OCI-LY1 (cell line): Measurements from ENCODE around the gene ALPK1.
"Not testable (repeated sequence)": the region's sequence is repeated elsewhere in the genome, so short reads cannot be mapped to it uniquely, and the experiment has no call there.

Source experiments
- H2AFZ ChIP-seq: fragments of 200-600 bp; sonication (generic), shearing (Covaris generic); 2 replicates; pipeline ENCODE4 v1.6.0; 2014; ENCODE audit warnings: antibody characterized with exemption, mild to moderate bottlenecking, low read length
- H3F3A ChIP-seq: fragments of 200-600 bp; sonication (generic), shearing (Covaris generic); 2 replicates; pipeline ENCODE4 v1.6.0; 2014; ENCODE audit warnings: mild to moderate bottlenecking, antibody characterized with exemption, low read length, moderate library complexity; ENCODE audit not compliant: insufficient read depth
- H3K27ac ChIP-seq: fragments of 200-600 bp; sonication (generic); 2 replicates; pipeline ENCODE4 v1.5.1; 2014; ENCODE audit warnings: low read length, mixed run types, mild to moderate bottlenecking, low read depth; ENCODE audit not compliant: poor library complexity, severe bottlenecking
- H3K27me3 ChIP-seq: fragments of 200-600 bp; sonication (generic); 2 replicates; pipeline ENCODE4 v1.6.0; 2014; ENCODE audit warnings: antibody characterized with exemption, mild to moderate bottlenecking, low read length, moderate library complexity; ENCODE audit not compliant: insufficient read depth
- H3K36me3 ChIP-seq: fragments of 200-600 bp; sonication (generic); 2 replicates; pipeline ENCODE4 v1.6.1; 2014; ENCODE audit warnings: mild to moderate bottlenecking, antibody characterized with exemption, low read length, moderate library complexity, mixed read lengths; ENCODE audit not compliant: insufficient read depth
- H3K4me1 ChIP-seq: fragments of 200-600 bp; sonication (generic); 2 replicates; pipeline ENCODE4 v1.5.1; 2014; ENCODE audit warnings: mild to moderate bottlenecking, low read length, moderate library complexity; ENCODE audit not compliant: insufficient read depth, severe bottlenecking
- H3K4me2 ChIP-seq: fragments of 200-600 bp; sonication (generic), shearing (Covaris generic); 2 replicates; pipeline ENCODE4 v1.6.1; 2014; ENCODE audit warnings: low read length
- H3K4me3 ChIP-seq: fragments of 200-600 bp; sonication (generic); 2 replicates; pipeline ENCODE4 v1.5.1; 2014; ENCODE audit warnings: low read length, low read depth, mild to moderate bottlenecking, mixed read lengths; ENCODE audit not compliant: poor library complexity, severe bottlenecking
- H3K79me2 ChIP-seq: fragments of 200-600 bp; shearing (Covaris generic); 2 replicates; pipeline ENCODE4 v1.6.1; 2016; ENCODE audit warnings: mixed run types, low read length, mixed read lengths; ENCODE audit not compliant: insufficient read depth
- H3K9ac ChIP-seq: fragments of 200-600 bp; sonication (generic), shearing (Covaris generic); 2 replicates; pipeline ENCODE4 v1.6.1; 2014; ENCODE audit warnings: mild to moderate bottlenecking, low read length, mixed read lengths
- H3K9me2 ChIP-seq: fragments of 200-600 bp; sonication (generic), shearing (Covaris generic); 2 replicates; pipeline ENCODE4 v1.6.1; 2014; ENCODE audit warnings: low read depth, mild to moderate bottlenecking, low read length, mixed read lengths
- H3K9me3 ChIP-seq: fragments of 200-600 bp; shearing (Covaris generic); 2 replicates; pipeline ENCODE4 v1.6.1; 2014; ENCODE audit warnings: low read length, mixed read lengths
- H4K20me1 ChIP-seq: fragments of 200-600 bp; sonication (generic), shearing (Covaris generic); 2 replicates; pipeline ENCODE4 v1.6.0; 2016; ENCODE audit warnings: mild to moderate bottlenecking, low read length; ENCODE audit not compliant: insufficient read depth
- EZH2 ChIP-seq: fragments of 200-600 bp; sonication (generic), shearing (Covaris generic); IDR thresholded peaks from 2 replicates; pipeline ENCODE4 v1.8.0; 2017; ENCODE audit warnings: borderline replicate concordance, mixed run types, mild to moderate bottlenecking, antibody characterized with exemption, low read length, moderate library complexity, mixed read lengths
- TF ChIP-seq, protein P1 (sequence below): fragments of 200-600 bp; sonication (generic), shearing (Covaris generic); IDR thresholded peaks from 2 replicates; pipeline ENCODE4 v1.5.1; 2017; ENCODE audit warnings: mild to moderate bottlenecking, antibody characterized with exemption, low read length, moderate library complexity, mixed read lengths

The ALPK1 gene

DNA sequence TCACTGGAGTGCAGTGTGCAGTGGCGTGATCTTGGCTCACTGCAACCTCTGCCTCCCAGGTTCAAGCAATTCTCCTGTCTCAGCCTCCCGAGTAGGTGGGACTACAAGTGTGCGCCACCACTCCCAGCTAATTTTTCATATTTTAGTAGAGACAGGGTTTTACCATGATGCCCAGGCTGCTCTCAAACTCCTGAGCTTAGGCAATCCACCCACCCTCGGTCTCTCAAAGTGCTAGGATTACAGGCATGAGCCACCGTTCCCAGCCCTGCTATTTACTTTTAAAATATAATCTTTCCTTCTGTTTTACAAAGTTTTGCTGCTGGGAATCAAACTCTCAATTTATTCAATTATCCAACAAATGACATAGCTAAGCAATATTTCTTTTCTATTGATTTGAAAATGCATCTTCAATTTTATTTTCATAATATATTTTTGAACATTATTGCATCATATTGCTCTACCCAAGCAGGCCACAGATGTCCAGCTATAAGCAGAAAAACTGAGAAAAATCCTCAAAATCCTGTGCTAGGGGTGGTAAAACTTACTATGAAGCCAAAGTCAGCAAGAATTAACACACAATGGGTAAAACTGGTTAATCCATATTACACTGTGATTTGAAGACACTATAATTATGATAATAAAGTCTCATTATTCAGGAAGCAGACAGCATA lies 16.6 kb upstream of the ALPK1 start:
- Histone ChIP-seq H3K9me3 (peaks cover 3% of the 10 kb centered on the region; the same call in 1 of the 2 replicates), H3K27me3 (no peaks in the 10 kb centered on the region), H3K9ac (no peak overlapping the region), H3K4me2 (peak overlapping the region; percentile 76), H3K4me1 (peaks cover 55% of the 10 kb centered on the region), H3K27ac (peak overlapping the region; percentile 76), H3K4me3 (peak overlapping the region; percentile 56), H2AFZ (no peak overlapping the region), H3K79me2 (peaks cover 96% of the 10 kb centered on the region), H3F3A (no peaks in the 10 kb centered on the region), H3K36me3 (peaks cover 73% of the 10 kb centered on the region), H4K20me1 (no peaks in the 10 kb centered on the region), H3K9me2 (no peaks in the 10 kb centered on the region)
- TF ChIP-seq, protein P1, sequence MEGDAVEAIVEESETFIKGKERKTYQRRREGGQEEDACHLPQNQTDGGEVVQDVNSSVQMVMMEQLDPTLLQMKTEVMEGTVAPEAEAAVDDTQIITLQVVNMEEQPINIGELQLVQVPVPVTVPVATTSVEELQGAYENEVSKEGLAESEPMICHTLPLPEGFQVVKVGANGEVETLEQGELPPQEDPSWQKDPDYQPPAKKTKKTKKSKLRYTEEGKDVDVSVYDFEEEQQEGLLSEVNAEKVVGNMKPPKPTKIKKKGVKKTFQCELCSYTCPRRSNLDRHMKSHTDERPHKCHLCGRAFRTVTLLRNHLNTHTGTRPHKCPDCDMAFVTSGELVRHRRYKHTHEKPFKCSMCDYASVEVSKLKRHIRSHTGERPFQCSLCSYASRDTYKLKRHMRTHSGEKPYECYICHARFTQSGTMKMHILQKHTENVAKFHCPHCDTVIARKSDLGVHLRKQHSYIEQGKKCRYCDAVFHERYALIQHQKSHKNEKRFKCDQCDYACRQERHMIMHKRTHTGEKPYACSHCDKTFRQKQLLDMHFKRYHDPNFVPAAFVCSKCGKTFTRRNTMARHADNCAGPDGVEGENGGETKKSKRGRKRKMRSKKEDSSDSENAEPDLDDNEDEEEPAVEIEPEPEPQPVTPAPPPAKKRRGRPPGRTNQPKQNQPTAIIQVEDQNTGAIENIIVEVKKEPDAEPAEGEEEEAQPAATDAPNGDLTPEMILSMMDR, result no peak

DNA sequence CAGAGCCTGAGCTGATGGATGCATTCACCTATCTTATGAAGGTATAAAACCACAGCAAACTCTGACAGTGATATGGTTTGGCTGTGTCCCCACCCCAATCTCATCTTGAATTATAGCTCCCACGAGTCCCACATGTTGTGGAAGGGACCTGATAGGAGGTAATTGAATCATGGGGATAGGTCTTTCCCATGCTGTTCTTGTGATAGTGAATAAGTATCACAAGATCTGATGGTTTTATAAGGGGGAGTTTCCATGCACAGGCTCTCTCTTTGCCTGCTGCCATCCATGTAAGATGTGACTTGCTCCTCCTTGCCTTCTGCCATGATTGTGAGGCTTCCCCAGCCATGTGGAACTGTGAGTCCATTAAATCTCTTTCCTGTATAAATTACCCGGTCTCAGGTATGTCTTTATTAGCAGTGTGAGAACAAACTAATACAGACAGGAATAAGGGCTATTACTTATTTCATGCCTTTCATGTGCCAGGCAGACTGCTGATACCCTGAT lies 15.2 kb upstream of the ALPK1 start:
- not testable (repeated sequence) for H4K20me1 ChIP-seq, H3K9me3 ChIP-seq, H3K9me2 ChIP-seq, H3K9ac ChIP-seq, H2AFZ ChIP-seq, H3F3A ChIP-seq, H3K27me3 ChIP-seq
- peaks cover 67% of the 10 kb centered on the region for H3K4me1 ChIP-seq
- peak overlapping the region; percentile 76; the same call in 1 of the 2 replicates for H3K4me2 ChIP-seq
- peaks cover 82% of the 10 kb centered on the region for H3K79me2 ChIP-seq
- H3K27ac ChIP-seq, result peak overlapping the region; percentile 99
- H3K36me3 ChIP-seq, result peaks cover 58% of the 10 kb centered on the region
- H3K4me3 ChIP-seq, result peak overlapping the region; percentile 5

DNA sequence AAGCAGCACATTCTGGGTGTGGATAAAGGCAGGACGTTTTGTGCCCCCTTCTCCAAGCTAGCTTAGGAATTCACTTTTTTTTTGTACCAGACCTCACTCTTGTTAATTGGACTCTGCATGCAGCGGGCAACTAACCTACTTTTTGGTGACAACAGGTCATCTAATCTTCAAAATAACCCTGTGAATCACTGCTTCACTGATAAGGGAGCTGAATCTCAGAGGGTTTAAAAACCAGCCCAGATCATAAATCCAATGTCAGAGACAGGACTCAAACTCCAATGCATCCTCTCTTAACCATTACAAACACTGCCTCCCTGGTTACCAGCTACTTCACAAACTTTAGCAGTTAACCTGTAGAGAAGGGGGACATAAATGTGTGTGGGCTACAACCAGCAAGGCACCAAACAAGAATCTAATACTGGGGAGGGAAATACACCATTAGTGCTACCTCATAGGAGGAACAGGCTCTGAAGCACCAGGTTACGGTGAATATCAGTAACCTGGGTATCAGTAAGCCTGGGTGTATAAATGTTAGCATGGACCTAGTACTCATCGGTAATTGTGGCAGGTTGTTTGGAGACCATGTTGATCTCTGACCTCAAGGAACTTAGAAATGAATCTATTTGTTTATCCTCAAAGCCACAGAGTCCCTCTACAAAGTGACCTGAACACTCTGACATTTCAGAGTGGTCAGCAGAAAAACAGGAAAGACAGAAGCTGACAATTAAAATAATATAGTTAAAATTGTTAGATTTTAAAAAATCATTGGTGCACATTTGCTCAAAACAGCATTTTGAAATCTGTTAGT lies 14.1 kb upstream of the ALPK1 start:
- no peaks in the 10 kb centered on the region for H3K27me3 ChIP-seq
- peaks cover 3% of the 10 kb centered on the region; the same call in 1 of the 2 replicates for H3K9me3 ChIP-seq
- TF ChIP-seq, protein P1, result no peak
- TF ChIP-seq EZH2, result no peak
- peak overlapping the region; percentile 68 for H3K4me2 ChIP-seq
- H3K9me2 ChIP-seq, result no peaks in the 10 kb centered on the region
- H3K4me1 ChIP-seq, result peaks cover 78% of the 10 kb centered on the region
- H3K79me2 ChIP-seq, result peaks cover 71% of the 10 kb centered on the region
- H3K27ac ChIP-seq, result peak overlapping the region; percentile 99
- peak overlapping the region; percentile 99 for H3K4me3 ChIP-seq
- peak overlapping the region; percentile 100 for H3K9ac ChIP-seq
- peaks cover 5% of the 10 kb centered on the region; the same call in 1 of the 2 replicates for H3F3A ChIP-seq
- peaks cover 47% of the 10 kb centered on the region for H3K36me3 ChIP-seq
- H2AFZ ChIP-seq, result no peak overlapping the region
- no peaks in the 10 kb centered on the region for H4K20me1 ChIP-seq
